Panc1 (cell line): ENCODE results near the gene GTF2F1.

Experiments
- POLR2AphosphoS5 ChIP-seq: IDR thresholded peaks from 2 replicates; pipeline ENCODE4 v1.6.1; 2012; ENCODE audit warnings: mild to moderate bottlenecking, low read depth, low read length, moderate library complexity
- TCF7L2 ChIP-seq: IDR thresholded peaks from 2 replicates; pipeline ENCODE4 v1.6.1; 2011; ENCODE audit warnings: mild to moderate bottlenecking, low read depth, low read length, inconsistent platforms
- TF ChIP-seq, protein P1 (sequence below): fragments of 450-650 bp; IDR thresholded peaks from 2 replicates; pipeline ENCODE4 v1.5.1; 2017; ENCODE audit warnings: mild to moderate bottlenecking

DNA sequence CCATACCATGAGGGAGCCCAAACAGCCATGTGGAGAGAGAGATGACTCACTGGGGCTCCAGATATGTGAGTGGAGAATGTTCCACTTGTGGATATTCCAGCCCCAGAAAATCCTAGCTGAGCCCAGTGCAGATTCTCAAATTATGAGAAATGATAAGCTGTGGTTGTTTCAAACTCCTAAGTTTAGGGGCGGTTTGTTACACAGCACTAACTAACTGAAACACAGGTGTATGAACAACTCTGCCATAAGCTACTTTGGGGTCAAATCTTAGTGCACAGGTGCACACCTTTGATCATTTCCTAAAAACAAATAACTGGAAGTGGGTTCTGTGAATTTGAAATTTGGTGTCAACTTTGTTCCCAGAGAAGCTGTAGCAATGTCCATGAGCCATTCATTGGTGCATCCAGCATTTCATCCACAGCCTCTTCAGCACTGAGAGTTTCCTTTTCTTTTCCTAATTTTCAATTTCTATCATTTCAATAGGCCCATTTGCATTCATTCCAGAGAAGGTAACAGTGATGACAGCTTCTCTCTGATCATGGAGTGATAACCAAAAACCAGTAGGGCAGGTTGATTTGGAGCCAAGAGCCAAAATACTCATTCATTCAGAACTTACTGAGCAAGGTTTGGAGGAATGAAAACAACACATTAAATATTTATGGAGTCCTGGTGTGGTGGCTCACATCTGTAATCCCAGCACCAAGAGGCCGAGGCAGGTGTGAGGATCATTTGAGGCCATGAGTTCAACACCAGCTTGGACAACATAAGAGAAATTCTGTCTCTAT lies 40.4 kb downstream of the GTF2F1 start:
- TF ChIP-seq, protein P1, sequence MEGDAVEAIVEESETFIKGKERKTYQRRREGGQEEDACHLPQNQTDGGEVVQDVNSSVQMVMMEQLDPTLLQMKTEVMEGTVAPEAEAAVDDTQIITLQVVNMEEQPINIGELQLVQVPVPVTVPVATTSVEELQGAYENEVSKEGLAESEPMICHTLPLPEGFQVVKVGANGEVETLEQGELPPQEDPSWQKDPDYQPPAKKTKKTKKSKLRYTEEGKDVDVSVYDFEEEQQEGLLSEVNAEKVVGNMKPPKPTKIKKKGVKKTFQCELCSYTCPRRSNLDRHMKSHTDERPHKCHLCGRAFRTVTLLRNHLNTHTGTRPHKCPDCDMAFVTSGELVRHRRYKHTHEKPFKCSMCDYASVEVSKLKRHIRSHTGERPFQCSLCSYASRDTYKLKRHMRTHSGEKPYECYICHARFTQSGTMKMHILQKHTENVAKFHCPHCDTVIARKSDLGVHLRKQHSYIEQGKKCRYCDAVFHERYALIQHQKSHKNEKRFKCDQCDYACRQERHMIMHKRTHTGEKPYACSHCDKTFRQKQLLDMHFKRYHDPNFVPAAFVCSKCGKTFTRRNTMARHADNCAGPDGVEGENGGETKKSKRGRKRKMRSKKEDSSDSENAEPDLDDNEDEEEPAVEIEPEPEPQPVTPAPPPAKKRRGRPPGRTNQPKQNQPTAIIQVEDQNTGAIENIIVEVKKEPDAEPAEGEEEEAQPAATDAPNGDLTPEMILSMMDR, result no peak
- no peak for TF ChIP-seq TCF7L2
- TF ChIP-seq POLR2AphosphoS5, result no peak
